PC-3 (cell line): ENCODE data around the gene PRDM8. TPM values are rescaled to one million over a fixed set of nuclear protein-coding genes. Genes with fewer than 3 reads are reported as not detected.

ENCODE experiments used
- ATAC-seq: fragments of 200-7000 bp; cut with Tn5 transposase; 2 replicates; pipeline ENCODE4 v1.9.1; 2020; ENCODE audit warnings: mild to moderate bottlenecking, moderate library complexity
- BruUV-seq: library from RNA; stranded (reverse); fragments of 400-500 nt; replicated peaks from 2 replicates; lab custom pipeline; 2021; lab: Mats Ljungman, UMichigan
- CTCF ChIA-PET: fragments of 300-600 bp; sonication (Branson Sonifier 250); formaldehyde crosslinking; loops from one replicate; lab custom pipeline; 2022; ENCODE audit warnings: antibody characterized with exemption; lab: Charles Lee
- POLR2A ChIA-PET: fragments of 300-600 bp; sonication (Branson Sonifier 250); formaldehyde crosslinking; loops from one replicate; lab custom pipeline; 2022; ENCODE audit warnings: antibody characterized with exemption; ENCODE audit not compliant: unreplicated experiment; lab: Charles Lee
- DNase-seq: peaks from one replicate; pipeline ENCODE4 v3.0.0-alpha.2; 2015
- H2AFZ ChIP-seq: fragments of 300-600 bp; sonication (generic); 2 replicates; pipeline ENCODE4 v1.6.0; 2016; ENCODE audit warnings: antibody characterized with exemption, low read length
- H3F3A ChIP-seq: fragments of 300-600 bp; sonication (generic); one replicate; pipeline ENCODE4 v1.6.0; 2017; ENCODE audit warnings: antibody characterized with exemption, low read length, control low read depth, mild to moderate bottlenecking; ENCODE audit not compliant: unreplicated experiment
- H3K27ac ChIP-seq: fragments of 300-600 bp; sonication (generic); 2 replicates; pipeline ENCODE4 v1.5.1; 2016; ENCODE audit warnings: mild to moderate bottlenecking, low read length
- H3K27me3 ChIP-seq: fragments of 300-600 bp; sonication (generic); 2 replicates; pipeline ENCODE4 v1.6.1; 2016; ENCODE audit warnings: low read length, mixed read lengths
- H3K36me3 ChIP-seq: fragments of 300-600 bp; sonication (generic); 2 replicates; pipeline ENCODE4 v1.6.1; 2016; ENCODE audit warnings: low read depth, mixed run types, low read length, mixed read lengths
- H3K4me1 ChIP-seq: fragments of 300-600 bp; sonication (generic); 2 replicates; pipeline ENCODE4 v1.5.1; 2016; ENCODE audit warnings: low read length; ENCODE audit not compliant: insufficient read depth
- H3K4me2 ChIP-seq: fragments of 300-600 bp; sonication (generic); 2 replicates; pipeline ENCODE4 v1.6.0; 2016; ENCODE audit warnings: low read length
- H3K4me3 ChIP-seq: fragments of 300-600 bp; sonication (generic); 2 replicates; pipeline ENCODE4 v1.5.1; 2016; ENCODE audit warnings: mild to moderate bottlenecking, low read length, mixed read lengths
- H3K79me2 ChIP-seq: fragments of 300-600 bp; sonication (generic); 2 replicates; pipeline ENCODE4 v1.6.1; 2017; ENCODE audit warnings: low read length, mixed read lengths
- H3K9ac ChIP-seq: fragments of 300-600 bp; sonication (generic); 2 replicates; pipeline ENCODE4 v1.6.0; 2016; ENCODE audit warnings: mild to moderate bottlenecking, low read length
- H3K9me2 ChIP-seq: fragments of 300-600 bp; sonication (generic); replicated peaks from 2 replicates; pipeline ENCODE4 v1.6.1; 2016; ENCODE audit warnings: mixed run types, low read length, mixed read lengths
- H3K9me3 ChIP-seq: fragments of 300-600 bp; sonication (generic); 2 replicates; pipeline ENCODE4 v1.6.1; 2016; ENCODE audit warnings: low read length, mixed read lengths
- H4K20me1 ChIP-seq: fragments of 300-600 bp; sonication (generic); 2 replicates; pipeline ENCODE4 v1.6.1; 2016; ENCODE audit warnings: low read length, mixed read lengths
- EZH2 ChIP-seq: fragments of 300-600 bp; sonication (generic); IDR thresholded peaks from one replicate; pipeline ENCODE4 v1.6.1; 2017; ENCODE audit warnings: antibody characterized with exemption, mild to moderate bottlenecking, low read length; ENCODE audit not compliant: unreplicated experiment
- EZH2phosphoT487 ChIP-seq: fragments of 300-600 bp; sonication (generic); IDR thresholded peaks from 2 replicates; pipeline ENCODE4 v1.6.1; 2018; ENCODE audit warnings: mild to moderate bottlenecking, antibody characterized with exemption, low read length, borderline replicate concordance
- intact Hi-C: fragments of 100-400 bp; cut with micrococcal nuclease; formaldehyde crosslinking; loops from 2 replicates; pipeline ENCODE4 v1.9.0; 2023
- total RNA-seq: library from RNA; depleted of rRNA; stranded (reverse); fragments of >200 nt; gene quantifications from 2 replicates; pipeline ENCODE4 v1.2.3, GENCODE V29; 2014
- TF ChIP-seq, protein P1 (sequence below): fragments of 300-600 bp; sonication (generic); conservative IDR thresholded peaks from 2 replicates; pipeline ENCODE4 v1.5.1; 2017; ENCODE audit warnings: antibody characterized with exemption, low read depth, mild to moderate bottlenecking, low read length

PRDM8 gene
- total RNA-seq, 1 experiment from 2014 or later: 8.9 TPM

GRCh38 chr4:80184825-80185756, 12.2 kb upstream of the PRDM8 start:
- peak overlapping the region; percentile 85 for H3K9ac ChIP-seq
- H3K9me2 ChIP-seq: no peaks in the 10 kb centered on the region
- H3K4me1 ChIP-seq: peaks cover 19% of the 10 kb centered on the region
- peak; percentile 10 for DNase-seq
- no peaks in the 10 kb centered on the region for H3F3A ChIP-seq
- CTCF ChIA-PET: interaction anchor here (0.5 kb wide), 1 partner anchor 58 kb away, joined by 3 read pairs; no protein-coding TSS in a partner anchor
- ATAC-seq: 0 out of 2 replicates have a peak, but pooled peaks have one; percentile 1
- no peaks in the 10 kb centered on the region for H3K9me3 ChIP-seq
- no peaks in the 10 kb centered on the region for H3K36me3 ChIP-seq
- H3K4me3 ChIP-seq: peak overlapping the region; percentile 98
- TSS peak; percentile 55 for BruUV-seq
- no peaks in the 10 kb centered on the region for H4K20me1 ChIP-seq
- peaks cover 17% of the 10 kb centered on the region; the same call in 1 of the 2 replicates for H3K79me2 ChIP-seq
- POLR2A ChIA-PET: interaction anchor here (0.6 kb wide), 1 partner anchor 113 kb away, joined by 6 read pairs; no protein-coding TSS in a partner anchor
- no peaks in the 10 kb centered on the region for H3K27me3 ChIP-seq
- peak overlapping the region; percentile 56 for H3K27ac ChIP-seq
- H3K4me2 ChIP-seq: peak overlapping the region; percentile 94
- intact Hi-C loops: loop anchor here (1.0 to 2.0 kb wide), 2 partner anchors 48 to 60 kb away; no protein-coding TSS in a partner anchor
- H2AFZ ChIP-seq: peak overlapping the region; percentile 88
- TF ChIP-seq EZH2phosphoT487 (no peak), EZH2 (no peak)
- TF ChIP-seq, protein P1, sequence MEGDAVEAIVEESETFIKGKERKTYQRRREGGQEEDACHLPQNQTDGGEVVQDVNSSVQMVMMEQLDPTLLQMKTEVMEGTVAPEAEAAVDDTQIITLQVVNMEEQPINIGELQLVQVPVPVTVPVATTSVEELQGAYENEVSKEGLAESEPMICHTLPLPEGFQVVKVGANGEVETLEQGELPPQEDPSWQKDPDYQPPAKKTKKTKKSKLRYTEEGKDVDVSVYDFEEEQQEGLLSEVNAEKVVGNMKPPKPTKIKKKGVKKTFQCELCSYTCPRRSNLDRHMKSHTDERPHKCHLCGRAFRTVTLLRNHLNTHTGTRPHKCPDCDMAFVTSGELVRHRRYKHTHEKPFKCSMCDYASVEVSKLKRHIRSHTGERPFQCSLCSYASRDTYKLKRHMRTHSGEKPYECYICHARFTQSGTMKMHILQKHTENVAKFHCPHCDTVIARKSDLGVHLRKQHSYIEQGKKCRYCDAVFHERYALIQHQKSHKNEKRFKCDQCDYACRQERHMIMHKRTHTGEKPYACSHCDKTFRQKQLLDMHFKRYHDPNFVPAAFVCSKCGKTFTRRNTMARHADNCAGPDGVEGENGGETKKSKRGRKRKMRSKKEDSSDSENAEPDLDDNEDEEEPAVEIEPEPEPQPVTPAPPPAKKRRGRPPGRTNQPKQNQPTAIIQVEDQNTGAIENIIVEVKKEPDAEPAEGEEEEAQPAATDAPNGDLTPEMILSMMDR: no peak

GRCh38 chr4:80185787-80186548, 11.3 kb upstream of the PRDM8 start:
- DNase-seq (no peak), ATAC-seq (no peak)
- Histone ChIP-seq H3K4me1 (peaks cover 10% of the 10 kb centered on the region), H3K9ac (no peak overlapping the region), H2AFZ (no peak overlapping the region), H3K27ac (no peak overlapping the region), H3K27me3 (no peaks in the 10 kb centered on the region), H3K4me3 (no peak overlapping the region), H3F3A (no peaks in the 10 kb centered on the region), H3K9me2 (no peaks in the 10 kb centered on the region), H3K36me3 (no peaks in the 10 kb centered on the region), H4K20me1 (no peaks in the 10 kb centered on the region), H3K4me2 (no peak overlapping the region), H3K79me2 (peaks cover 17% of the 10 kb centered on the region; the same call in 1 of the 2 replicates), H3K9me3 (no peaks in the 10 kb centered on the region)
- no TSS peak for BruUV-seq
- CTCF ChIA-PET: interaction anchor here (0.5 kb wide), 1 partner anchor 59 kb away, joined by 3 read pairs; no protein-coding TSS in a partner anchor
- no peak for TF ChIP-seq EZH2
- intact Hi-C loops: loop anchor here (2.0 kb wide), 1 partner anchor 49 kb away; no protein-coding TSS in a partner anchor
- POLR2A ChIA-PET: interaction anchor here (0.6 kb wide), 1 partner anchor 1161 kb away, joined by 3 read pairs; no protein-coding TSS in a partner anchor

DNA sequence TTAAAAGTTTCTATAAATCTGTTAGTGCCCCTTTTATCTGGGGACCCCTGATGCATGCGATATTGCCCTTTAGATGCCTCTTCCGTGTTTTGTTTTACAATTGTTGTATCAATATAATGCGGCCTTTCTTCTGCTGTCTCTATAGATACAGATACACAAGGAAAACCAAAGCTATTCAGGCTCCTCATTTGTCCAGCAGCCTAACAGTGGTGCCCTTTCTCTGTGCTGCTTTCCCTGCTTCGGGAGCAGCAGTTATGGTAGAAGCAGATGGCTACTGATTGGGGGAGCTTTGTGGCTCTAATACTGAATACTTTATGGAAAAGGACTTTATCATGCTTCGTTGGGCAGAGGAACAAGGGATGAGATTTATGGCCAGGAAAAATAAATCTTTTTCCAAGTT, 10.6 kb upstream of the PRDM8 start:
- H3K79me2 ChIP-seq: peaks cover 17% of the 10 kb centered on the region; the same call in 1 of the 2 replicates
- no peaks in the 10 kb centered on the region for H3K27me3 ChIP-seq
- H3K4me2 ChIP-seq: no peak overlapping the region
- H3K4me3 ChIP-seq: no peak overlapping the region
- H3K27ac ChIP-seq: no peak overlapping the region
- no peaks in the 10 kb centered on the region for H3F3A ChIP-seq
- peaks cover 5% of the 10 kb centered on the region for H3K4me1 ChIP-seq
- no peak for TF ChIP-seq EZH2
- TF ChIP-seq EZH2phosphoT487: no peak
- TF ChIP-seq, protein P1: no peak
- no peak for DNase-seq
- H3K9ac ChIP-seq: no peak overlapping the region
- intact Hi-C loops: no loop called here
- no peaks in the 10 kb centered on the region for H4K20me1 ChIP-seq
- no peaks in the 10 kb centered on the region for H3K36me3 ChIP-seq
- no peaks in the 10 kb centered on the region for H3K9me2 ChIP-seq
- no peaks in the 10 kb centered on the region for H3K9me3 ChIP-seq
- BruUV-seq: no TSS peak
- no peak overlapping the region for H2AFZ ChIP-seq
- no peak for ATAC-seq
- CTCF ChIA-PET: interaction anchor here (0.7 kb wide), 1 partner anchor 114 kb away, joined by 3 read pairs; no protein-coding TSS in a partner anchor
- POLR2A ChIA-PET: interaction anchor here (0.6 kb wide), 1 partner anchor 1162 kb away, joined by 3 read pairs; no protein-coding TSS in a partner anchor
